Posterior cingulate gyrus (tissue), 11 donors: ENCODE measurements around the gene BLMH.
"Not testable (repeated sequence)": the region's sequence is repeated elsewhere in the genome, so short reads cannot be mapped to it uniquely, and the experiment has no call there.

ENCODE experiments used
- DNase-seq, 10 donors: peaks; one replicate each; pipeline versions ENCODE4 v3.0.0 to v3.0.0-alpha.2; 2020 to 2021; ENCODE audit warnings: mixed read lengths in 3 of 10
- intact Hi-C: fragments of 100-400 bp; cut with DNase I; formaldehyde crosslinking; loops from one replicate; pipeline ENCODE4 v1.15.1; 2023

BLMH gene

GRCh38 chr17:30210901-30211300, 80.8 kb downstream of the BLMH start:
- intact Hi-C loops, result no loop called here
- DNase-seq, result no peak

DNA sequence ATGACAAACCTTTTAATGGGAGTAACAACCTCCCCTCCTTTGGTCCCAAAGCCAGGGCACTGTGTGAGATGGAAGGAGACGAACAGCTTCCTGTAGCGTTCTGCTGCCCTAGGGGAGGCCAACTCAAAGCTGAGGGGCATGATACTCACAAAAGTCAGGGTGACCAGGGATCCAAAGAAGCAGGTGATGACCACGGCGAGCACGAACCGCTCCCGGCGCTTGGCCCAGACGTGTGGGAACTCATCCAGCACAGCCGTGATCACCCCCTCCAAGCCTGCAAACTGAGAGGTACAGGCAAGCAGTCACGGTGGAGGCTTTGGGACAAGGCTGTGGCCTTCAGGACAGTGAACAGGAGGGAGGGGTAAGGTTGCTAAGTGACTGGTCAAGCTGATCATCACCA, 81.4 kb downstream of the BLMH start:
- no peak for DNase-seq
- intact Hi-C loops, result no loop called here

DNA sequence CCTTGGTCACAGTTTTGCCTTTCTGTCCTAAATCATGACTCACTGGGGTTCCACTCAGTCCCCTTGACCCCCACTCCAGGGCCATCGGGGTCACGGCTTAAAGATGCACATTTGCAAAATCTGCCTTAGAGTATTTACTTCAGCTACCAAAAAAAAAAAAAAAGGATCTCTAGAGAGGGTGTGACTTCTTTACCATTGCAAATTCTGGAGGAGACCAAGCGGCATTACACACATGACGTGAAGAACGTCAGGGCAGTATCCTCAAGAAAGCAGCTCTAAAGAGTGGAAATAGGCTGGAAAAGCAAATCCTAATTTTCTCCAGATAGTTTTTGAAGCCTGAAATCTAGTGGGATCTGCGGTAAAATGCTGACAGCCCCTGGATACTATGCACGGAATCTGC, 81.8 kb downstream of the BLMH start:
- intact Hi-C loops, result no loop called here
- no peak for DNase-seq

GRCh38 chr17:30208214-30208613, 83.5 kb downstream of the BLMH start:
- intact Hi-C loops, result no loop called here

DNA sequence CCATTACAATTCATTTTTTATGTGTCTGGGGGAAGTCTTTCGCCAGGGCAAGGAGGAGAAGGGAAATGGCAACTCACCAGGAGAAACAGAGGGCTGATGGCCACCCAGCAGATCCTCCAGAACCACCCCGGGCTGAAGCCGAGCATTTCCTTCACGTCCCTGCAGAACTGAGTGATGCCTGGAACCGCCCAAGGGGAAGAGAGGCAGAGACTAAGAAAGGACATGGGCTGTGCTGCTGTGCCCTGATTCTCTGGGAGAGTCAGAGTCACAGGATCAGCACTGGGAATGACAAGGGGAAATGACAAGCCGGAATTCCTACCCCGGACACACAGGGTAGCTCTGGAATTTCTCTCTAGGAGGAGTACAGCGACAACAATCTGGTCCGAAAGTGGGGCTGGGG, 84.1 kb downstream of the BLMH start:
- intact Hi-C loops, result no loop called here
- no peak for DNase-seq

More at GRCh38 chr17:30208214-30208613, 83.5 kb downstream of the BLMH start:
- no peak for DNase-seq

DNA sequence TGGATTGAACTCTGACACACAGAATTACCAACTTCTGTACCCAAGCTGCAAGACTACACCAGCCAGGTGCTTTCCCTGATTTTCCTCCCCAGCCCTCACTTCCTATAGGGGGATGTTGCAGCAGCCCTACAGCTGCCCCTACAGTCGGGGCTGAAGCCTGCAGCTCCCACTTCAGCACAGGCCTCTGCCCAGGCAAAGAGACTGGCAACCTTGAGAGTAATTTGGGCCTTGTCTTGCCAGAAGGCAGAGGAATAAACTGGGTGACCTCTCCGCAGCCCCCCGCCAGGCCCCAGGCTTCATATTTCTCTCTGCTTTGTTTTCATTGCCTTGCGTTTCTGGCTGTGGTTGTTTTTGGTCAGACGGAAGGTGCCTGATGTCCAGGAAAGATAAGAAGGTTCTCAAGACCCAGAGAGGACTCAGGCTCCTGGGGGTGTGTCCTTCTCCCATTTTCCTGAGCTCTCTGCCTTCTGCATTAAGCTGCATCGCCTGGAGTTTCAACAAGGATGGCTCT, 88.2 kb downstream of the BLMH start:
- no peak for DNase-seq
- intact Hi-C loops, result no loop called here

DNA sequence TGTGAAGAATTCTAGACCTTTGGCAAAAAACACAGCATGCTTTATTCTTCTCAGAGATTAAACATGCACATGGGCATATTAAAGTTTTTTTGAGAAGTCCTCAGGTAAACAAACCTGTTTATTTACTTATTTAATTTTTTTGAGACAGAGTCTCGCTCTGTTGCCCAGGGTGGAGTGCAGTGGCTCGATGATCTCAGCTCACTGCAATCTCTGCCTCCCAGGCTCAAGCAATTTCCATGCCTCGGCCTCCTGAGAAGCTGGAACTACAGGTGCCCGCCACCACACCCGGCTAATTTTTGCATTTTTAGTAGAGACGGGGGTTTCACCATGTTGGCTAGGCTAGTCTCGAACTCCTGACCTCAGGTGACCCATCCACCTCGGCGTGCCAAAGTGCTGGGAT, 91.1 kb downstream of the BLMH start:
- DNase-seq, intact Hi-C loops: not testable (repeated sequence)

DNA sequence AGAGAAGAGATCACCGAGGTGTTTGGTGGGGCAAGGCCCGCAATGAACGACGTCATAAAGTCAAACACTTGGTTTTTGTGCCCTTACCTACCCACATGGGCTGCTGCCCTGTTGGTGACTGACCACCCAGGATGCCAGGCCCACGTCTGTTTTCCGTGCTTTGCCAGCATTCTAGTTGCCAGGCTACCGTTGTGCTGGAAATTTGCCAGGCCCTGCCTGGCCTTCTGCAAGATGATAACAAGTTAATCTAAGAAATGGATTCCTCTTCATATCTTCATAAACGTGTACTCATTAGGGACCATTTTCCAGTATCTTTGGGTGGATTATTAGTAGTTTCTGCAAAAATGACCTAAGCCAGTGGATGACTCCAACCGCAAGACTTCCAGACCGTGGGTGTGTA, 91.6 kb downstream of the BLMH start:
- DNase-seq, result no peak
- intact Hi-C loops, result no loop called here

DNA sequence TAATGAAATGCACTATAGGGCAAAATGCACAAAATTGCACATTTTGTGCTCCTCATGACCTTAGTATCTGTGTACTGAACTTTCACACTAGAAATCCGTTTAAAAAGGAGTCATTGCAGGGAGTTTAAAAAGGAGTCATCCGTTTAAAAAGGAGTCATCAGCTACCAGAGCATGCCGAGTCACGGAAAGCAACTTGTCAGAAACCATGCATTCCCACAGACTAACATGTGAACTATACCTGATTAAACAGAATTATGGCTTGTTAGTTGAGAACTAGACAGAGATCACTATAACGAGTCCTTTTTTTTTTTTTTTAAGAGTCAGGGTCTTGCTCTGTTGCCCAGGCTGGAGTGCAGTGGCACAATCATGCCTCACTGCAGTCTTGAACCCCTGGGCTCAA, 92.1 kb downstream of the BLMH start:
- no peak for DNase-seq
- intact Hi-C loops, result no loop called here
